Activated T-cell treated with anti-CD3 and anti-CD28 coated beads for 4 hours (primary cell): ENCODE measurements around the gene PRKN.

Experiments
- DNase-seq: peaks from one replicate; pipeline ENCODE4 v3.0.0-alpha.2; 2020

The PRKN gene

DNA sequence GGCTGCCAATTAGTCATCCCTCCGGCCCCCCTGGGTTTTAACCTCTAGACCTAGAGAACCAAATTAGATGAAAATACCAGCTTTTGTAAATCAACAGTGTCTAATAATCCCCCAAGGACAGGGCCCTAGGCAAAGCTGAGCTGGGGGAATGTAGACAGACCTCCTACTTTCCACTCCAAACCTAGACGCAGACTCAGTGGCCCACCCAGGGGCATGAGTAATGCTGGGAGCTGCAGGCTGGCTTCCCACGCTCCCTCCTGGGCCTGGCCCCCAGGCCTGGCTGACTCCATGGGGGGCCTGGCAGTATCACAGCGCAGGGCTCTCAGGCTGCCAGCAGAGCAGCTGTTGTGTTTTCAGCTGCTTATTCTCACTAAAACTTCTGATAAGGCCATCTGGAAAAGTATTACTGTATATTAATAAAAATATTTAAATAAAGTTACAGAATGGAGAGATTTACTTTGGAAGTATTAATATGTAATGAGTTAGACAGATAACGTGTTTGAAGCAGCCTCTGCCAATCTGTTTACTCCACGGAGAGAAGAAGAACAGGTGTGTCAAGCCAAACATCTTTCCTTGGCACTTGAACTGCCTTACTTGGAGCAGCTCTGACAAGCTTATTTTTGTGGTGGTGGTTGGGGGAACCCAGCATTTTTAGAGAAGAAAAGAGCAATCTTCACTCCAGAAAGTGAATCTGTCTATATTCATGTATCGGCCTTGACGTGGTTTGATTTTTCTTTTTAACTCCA lies 1309.7 kb downstream of the PRKN start:
- no peak for DNase-seq

DNA sequence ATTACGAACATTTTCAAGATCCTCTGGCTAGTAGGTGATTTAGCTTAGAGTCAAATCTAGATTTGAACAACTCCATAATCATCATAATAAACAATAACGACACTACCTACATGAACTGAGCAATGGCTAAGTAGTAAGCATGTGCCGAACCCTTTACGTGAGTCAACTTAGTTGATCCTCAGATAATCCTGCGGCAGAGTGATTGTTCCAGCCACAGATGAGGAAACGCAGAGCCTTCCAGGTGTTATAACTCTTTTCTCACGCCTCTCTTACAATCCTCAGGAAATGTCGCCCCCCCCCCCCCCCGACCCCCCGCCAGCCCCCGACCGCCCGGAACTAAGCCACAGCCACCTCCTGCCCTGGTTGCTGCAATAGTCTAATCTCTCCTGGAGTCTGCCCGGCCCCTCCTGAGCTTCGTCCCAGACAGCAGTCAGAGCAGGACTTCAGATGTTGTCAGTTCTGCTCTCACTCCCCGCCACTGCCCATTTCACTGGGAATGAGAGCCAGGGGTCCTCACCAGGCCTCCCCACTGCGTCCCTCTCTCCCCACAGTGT lies 1312.2 kb downstream of the PRKN start:
- DNase-seq = no peak

DNA sequence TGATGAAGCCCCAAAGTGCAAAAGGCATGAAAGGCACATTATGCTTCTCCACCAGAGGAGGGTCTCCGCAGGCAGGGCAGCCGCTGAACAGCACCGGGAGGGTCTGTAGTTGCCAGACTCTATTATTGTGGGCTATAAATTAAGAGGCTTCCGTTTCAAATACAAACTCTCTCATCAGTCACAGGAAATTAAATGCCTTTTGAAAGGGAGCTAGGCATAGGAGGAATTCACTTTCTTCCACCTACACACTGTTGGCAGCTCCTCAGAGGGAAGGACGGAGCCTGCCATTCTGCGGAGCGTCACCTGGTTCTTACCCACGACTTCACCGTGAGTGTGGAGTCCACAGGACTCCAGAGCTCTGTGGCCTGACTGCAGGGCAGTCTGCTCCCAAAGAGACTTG lies 1312.9 kb downstream of the PRKN start:
- no peak for DNase-seq

DNA sequence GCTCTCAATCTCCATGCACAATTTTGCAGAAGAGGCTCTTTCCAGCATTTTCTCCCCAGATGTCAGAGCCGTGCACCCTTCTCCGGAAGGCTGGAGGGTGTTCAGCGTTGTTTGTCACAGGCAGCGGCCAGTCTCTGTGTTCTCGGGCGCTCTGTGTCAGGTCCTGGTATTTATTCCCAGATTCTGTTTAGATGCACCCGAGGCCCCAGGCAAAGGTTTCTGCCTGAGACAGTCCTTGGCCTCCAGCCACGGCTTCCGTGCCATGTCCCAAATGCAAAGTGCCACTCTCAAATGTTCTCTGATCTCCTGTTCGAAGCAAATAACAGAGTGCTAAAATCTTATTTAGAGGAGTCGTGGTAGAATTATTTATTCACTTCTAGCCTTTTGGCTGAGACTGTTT lies 1313.4 kb downstream of the PRKN start:
- no peak for DNase-seq

DNA sequence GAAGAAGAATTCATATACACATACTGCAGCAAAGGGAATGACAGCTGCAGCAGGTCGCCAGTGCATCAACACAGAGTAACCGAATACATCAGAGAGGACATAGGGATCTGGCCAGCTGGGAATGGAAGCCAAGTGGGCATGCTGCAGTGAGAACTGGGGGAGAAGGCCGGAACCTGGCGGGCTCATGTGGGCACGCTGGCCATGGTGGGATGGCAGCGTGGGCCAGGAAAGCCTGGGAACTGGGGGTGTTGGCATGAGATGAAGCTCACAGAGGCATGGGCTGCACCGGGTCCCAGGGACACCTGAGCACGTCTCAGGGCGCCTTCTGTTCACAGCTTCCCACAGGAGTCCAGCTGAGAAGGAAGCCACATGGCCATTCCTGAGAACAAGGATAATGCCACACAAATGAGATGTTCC lies 1314.2 kb downstream of the PRKN start:
- DNase-seq = no peak

DNA sequence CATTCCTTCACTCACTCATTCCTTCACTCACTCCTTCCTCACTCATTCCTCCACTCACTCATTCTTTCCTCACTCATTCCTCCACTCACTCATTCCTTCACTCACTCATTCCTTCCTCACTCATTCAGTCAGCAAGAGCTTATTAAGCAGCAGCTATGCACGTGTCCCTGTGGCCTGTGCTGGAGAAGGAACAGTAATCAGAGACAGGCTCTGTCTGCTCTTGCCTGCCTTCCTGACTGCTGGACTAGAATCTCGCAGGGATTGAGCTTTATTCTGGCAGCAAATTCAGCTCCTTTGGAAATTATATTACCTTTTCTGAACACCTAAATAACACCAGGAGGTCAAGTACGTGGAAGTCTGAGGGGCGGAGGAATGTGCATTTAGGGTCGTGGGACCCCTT lies 1314.8 kb downstream of the PRKN start:
- DNase-seq = no peak

DNA sequence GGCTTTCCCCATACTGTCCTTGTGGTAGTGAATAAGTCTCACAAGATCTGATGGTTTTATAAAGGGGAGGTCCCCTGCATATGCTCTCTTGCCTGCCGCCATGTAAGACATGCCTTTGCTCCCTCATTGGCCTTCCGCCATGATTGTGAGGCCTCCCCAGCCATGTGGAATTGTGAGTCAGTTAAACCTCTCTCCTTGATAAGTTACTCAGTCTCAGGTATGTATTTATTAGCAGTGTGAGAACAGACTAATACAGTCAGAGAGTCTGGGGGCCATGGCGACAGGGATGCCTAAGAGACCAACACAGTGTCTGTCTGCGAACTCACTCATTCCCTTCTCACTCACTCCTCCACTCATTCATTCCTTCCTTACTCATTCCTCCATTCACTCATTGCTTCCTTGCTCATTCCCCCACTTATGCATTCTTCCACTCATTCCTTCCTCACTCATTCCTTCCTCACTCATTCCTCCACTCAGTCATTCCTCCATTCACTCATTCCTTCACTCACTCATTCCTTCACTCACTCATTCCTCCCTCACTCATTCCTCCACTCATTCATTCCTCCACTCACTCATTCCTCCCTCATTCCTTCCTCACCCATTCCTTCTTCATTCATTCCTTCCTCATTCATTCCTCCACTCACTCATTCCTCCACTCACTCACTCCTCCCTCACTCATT lies 1316.2 kb downstream of the PRKN start:
- DNase-seq = no peak

DNA sequence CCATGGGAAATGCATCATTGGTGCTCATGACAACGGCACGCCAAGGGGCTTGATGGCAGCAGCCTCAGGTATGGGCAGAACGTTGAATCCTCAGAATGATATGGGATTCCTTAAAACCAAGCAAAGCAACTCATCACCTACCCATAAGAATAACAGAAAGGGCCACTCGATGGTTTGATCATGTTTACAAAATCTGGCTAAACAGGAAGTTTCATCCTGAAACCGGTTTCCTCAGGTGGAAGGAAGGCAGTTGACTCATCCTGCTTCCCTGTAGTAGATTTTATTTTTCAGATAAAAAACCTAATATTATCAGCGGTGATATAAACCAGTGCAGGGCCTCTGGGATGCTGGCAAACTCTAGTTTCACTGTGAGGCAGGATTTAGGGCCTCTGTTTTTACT lies 1316.8 kb downstream of the PRKN start:
- no peak for DNase-seq

DNA sequence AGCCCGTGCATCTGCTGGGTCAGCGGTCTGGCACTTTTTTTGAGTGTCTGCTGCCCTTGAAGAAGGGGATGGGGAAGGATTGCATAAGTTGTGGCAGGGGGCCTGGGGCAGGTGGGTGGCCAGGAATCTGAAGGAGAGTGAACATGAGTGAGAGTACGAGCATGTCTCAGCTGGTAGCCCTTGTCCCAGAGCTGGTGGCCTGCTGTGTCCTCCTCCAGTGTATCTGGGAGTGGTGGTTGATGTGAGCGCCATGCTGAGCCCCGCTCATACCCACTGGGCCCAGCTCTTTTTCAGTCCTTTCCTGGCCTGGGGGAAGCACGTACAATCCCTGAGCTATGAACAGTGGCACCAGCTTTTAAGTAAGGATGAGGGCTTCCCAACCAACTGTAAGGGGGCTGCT lies 1317.5 kb downstream of the PRKN start:
- no peak for DNase-seq

DNA sequence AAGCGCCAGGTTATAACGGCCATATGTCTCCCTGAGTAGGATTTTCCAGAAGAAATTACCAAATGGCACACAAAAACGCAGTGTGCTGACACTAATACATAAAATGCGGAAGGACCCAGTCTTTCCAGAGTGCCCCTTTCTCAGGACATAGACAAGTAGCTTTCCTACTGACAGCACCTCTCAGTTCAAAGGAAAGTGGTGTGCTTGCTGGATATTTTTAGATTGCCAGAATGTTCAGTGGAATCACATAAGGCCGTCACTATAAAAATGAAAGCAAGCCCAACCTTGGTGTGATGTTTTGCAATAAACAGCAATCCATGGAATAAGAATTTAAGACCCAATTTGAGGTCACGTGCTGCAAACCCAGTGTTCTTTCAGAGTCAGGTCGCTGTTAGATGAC lies 1318.2 kb downstream of the PRKN start:
- no peak for DNase-seq

DNA sequence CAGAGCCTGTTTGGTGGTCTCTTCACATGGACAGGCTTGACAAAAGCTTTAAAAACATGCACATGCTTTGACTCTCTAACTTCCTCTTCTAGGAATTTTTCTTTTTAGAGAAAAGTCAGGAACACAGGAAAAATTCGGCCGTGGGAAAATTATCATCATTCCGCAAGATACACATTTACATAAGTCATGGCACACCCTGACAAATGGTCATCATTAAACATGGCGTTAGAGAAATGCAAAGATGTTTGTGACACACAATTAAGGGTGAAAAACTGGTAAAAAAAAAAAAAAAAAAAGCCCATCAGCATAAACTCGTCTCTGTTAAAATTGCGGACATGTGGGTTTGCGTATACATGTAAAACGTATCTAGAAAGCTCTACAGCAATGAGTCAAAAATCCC lies 1319.5 kb downstream of the PRKN start:
- no peak for DNase-seq

DNA sequence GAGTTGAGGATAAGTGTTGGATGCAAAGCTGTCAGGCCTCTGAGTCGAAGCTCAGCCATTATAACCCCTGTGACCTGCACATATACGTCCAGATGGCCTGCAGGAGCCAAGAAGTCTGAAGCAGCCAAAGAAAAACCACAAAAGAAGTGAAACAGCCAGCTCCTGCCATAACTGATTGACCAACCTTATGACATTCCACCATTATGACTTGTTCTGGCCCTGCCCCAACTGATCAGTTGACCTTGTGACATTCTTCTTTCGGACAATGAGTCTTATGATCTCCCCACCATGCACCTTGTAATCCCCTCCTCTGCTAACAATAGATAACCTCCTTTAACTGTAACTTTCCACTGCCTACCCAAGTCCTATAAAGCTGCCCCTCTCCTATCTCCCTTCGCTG lies 1320.0 kb downstream of the PRKN start:
- DNase-seq = no peak

DNA sequence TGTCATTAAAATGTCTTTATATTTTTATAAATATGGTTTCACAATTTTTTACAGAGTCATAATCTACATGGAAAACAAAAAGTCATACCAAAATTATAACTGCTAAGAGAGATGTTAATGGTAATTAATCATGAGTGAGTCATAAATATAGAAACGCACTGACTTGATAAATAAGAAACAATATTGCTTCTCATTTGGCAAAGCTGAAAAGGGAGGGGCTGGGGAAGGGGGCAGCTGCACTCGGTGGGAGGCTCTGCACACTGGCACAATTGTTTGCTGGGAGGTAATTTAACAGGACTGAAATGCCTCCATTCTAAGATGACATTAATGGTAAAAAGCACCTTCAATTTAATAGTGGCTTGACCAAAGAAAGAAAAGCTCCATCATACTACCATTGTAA lies 1320.5 kb downstream of the PRKN start:
- no peak for DNase-seq

DNA sequence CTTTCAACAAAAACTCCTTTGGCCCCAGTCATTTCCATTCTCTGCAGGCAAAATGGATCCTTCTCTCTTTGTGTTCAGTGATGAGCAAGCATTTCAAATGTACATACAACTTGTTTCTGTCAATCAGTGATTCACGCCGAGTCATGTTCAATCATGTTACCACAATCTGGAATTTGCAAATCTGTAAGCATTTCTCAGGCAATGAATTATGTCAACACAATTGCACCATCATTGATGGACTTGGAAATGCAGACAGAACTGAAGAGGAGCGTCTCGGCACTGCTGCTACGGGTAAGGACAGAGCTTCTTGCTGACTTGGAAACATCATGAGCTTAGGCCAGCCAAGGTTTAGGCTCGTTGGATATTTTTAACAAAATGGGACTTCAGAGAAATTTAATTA lies 1320.9 kb downstream of the PRKN start:
- no peak for DNase-seq

DNA sequence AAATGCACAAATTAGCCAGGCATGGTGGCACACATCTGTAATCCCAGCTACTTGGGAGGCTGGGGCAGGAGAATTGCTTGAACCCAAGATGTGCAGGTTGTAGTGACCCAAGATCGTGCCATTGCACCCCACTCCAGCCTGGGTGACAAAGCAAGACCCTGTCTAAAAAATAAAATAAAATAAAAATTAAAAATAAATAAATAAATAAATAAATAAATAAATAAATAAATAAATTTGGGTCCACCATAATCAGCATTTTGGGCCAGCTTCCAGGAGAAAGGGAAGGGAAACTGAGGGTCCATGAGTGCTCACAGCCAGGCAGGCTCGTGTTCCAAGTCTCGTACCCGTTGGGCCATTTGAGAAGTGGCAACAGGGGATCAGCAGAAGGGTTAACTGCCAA lies 1322.1 kb downstream of the PRKN start:
- no peak for DNase-seq

DNA sequence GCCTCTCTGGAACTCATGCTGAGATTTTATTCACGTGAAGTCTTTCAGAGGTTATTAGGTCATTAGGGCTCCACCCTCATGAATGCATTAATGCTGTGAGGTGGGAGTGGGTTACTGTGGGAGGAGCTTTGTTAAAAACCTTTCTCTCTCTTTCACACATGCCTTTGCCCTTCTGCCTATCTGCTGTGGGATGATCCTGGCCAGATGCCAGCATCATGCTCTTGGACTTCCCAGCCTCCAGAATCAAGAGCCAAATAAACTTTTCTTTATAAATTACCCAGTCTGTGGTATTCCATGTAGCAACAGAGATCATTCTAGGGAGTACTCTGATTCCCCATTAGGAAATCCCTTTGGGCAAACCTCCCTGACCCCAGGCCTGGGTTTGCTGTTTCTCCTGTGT lies 1323.8 kb downstream of the PRKN start:
- DNase-seq = no peak

DNA sequence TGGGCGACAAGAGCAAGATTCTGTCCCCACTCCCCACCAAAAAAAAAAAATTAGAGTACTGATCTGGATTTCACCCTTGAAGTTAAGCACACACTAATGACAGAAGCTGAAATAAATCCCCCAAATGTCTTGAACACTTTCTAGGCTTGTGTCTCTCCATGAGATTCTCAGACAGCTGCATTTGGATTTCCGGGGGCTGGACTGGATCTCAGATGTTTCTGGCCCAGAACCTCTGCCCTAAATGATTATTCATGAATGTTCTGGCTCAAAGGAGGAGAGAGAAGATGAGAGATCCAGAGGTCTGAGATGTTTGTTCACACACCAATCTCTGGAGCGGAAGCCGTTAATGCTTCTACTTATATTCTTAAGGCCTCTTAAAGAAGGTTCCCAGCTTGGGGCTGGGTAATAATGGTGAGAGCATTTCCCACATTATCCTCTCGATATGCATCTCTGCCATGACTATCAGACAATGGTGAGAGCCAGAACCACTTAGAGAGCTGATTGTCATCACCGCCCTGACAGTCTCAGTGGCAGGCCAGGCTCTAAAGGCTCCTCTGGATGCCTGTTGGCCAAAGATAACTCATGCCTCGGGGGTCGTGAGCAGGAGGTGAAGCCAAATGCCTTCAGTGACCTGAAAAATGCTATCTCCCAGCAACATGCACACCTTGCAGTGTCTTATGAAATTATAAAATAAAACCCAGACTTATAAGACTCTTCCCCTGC lies 1325.8 kb downstream of the PRKN start:
- no peak for DNase-seq

DNA sequence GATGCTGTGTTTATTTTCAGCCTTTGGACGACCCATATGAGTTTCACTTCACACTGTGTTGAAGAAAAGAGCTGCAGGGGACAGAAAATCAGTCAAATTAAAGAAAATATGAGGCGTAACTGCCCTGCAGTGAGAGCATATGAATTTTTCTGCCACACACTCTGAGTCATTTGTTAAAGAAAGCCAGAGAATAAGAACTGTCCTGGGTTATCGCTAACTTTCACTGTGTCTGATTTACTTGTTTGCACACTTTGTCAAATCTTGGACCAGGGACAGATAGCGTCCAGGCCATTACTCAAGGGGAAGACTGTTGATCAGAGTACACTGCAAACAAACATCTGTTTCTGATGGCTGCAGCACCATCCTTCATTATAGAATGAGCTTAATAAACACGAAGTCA lies 1326.9 kb downstream of the PRKN start:
- no peak for DNase-seq

DNA sequence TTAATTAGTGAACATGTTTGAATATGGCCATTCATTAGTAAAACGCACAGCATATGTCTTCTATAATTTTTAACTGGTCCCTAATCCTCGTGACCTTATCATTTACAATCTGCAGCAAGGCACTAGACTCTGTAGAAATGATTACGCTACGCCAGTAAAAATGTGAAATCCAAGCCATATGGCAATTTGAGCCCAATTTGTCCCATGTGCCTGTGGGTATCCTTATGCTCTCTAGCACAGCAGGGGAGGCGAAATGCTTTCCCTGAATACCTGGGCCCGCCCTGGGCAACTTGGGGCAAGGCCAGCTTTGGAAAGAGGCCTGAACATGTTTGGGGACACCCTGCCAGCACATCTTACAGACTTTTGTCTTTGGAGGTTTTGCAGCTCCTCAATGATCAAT lies 1331.0 kb downstream of the PRKN start:
- no peak for DNase-seq

DNA sequence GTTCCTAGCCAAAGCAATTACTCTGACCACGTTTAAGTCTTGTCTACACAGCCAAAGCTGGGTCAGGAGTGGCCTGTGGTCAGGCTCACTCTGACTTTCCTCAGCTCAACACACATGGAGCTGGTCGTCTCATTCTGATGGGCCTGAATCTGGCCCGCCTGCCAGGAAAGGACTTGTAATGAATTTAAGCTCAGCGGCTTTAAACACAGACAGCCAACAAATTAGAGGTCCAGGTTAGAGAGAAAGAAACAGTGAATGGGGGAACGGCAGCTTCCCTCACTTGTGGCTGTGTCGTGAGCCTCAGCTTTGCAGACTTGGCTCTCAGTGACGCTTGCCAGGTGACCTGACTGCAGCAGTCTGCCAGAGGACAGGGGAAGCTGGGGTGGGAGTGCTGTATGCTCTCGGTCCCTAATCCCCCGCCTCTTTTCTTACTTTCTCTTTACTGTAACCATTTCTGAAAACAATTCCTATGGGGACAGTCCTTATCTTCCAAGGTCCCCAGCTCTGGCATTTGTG lies 1331.8 kb downstream of the PRKN start:
- DNase-seq = no peak

DNA sequence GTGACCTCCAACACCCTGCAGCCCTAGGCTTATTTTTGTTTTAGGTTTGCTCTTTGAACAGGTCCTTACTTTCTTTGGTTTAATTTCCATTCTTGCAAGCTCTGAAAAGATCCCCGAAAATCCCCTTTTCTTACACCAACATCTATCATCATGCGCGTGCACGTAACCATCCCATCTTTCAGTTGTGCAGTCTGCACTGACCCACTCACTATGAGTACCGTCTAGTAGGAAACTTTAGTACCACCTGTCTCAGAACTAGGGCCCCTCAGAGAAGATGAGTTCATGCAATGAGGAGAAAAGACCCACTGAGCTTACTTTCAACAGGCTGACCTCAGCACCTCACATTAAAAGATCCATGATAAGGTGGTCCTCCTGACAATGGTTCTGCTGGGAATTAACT lies 1333.1 kb downstream of the PRKN start:
- DNase-seq = no peak

DNA sequence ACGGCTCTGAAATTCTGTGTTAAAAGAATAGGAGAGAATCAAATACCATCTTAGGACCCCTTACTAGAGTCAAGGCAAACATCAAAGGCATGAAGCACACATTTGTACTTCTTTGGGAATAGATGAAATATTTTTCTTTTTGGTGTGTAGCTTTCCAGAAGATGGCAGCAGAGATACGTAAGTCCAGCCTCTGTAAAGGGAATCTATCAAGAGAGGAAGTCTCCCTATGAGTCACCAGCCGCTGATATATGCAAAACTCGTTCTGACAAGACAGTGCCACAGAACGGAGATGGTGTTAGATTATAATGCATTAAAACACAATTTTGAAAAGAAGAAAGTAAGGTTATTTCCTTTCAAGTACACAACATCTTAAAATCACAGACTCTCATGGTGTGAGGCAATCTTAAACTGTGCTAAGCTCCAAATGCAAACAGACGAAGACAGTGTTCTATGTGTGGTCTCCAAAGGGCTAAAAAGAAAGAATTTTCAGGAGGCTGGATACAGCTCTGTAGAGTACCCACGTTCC lies 1333.7 kb downstream of the PRKN start:
- peak; percentile 35 for DNase-seq

DNA sequence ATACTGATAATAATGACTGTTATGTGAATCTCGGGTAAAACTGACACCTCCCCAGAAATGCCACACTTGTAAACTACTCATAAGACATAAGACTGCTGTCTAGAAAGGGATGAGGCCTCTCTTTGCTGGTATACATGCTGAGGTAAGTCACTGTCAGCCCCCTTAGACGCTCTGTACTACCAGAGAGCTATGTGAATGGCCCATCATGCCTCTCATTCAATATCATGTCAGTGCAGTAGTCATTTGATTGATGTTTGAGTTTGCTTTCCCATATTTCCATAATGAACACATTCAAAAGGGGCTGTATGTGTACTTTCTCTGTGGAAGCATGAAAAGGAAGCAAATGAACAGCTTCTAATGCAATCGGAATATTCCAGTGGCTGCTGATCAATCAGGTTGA lies 1334.3 kb downstream of the PRKN start:
- DNase-seq = no peak
